ENCODE measurements around the gene RRAS2. TPM values are rescaled to one million over a fixed set of nuclear protein-coding genes. Genes with fewer than 3 reads are reported as not detected.

Gene RRAS2
- total RNA-seq, 5 donors from 2014 or later (not counting 1 experiment from before 2014, with no cell fraction given) = 17.9 to 30.2 (median 18.5) TPM

GRCh38 chr11:14340721-14341120 lies 18.3 kb downstream of the RRAS2 start:
- Histone ChIP-seq H3K4me1 (ENCODE audit: control insufficient read depth in 1 of 2, extremely low read depth in 1 of 2, insufficient read depth in 2 of 2, low read length in 2 of 2) (no peaks in the 10 kb centered on the region), H3K9me3 (peaks cover 4% of the 10 kb centered on the region), H3K27me3 (replicated peaks in 1 of 2; ENCODE audit: control insufficient read depth in 2 of 2, extremely low read depth in 1 of 2, insufficient read depth in 2 of 2, low read length in 1 of 2) (no peaks in the 10 kb centered on the region), H3K27ac (ENCODE audit: low read length) (no peak overlapping the region), H3K4me3 (ENCODE audit: control insufficient read depth in 1 of 2, extremely low read depth in 1 of 2, low read length in 1 of 2) (no peak overlapping the region), H3K36me3 (ENCODE audit: control insufficient read depth in 2 of 2, extremely low read depth in 1 of 2, insufficient read depth in 1 of 2, low read length in 1 of 2) (no peaks in the 10 kb centered on the region)
- Mint-ChIP-seq H3K4me1 (peaks cover 46 to 61% (median 50%) of the 10 kb centered on the region in 3 donors), H3K36me3 (peaks cover 15% of the 10 kb centered on the region), H3K27ac (no peak overlapping the region), H3K4me3 (no peak overlapping the region), H3K27me3 (no peaks in the 10 kb centered on the region), H3K9me3 (peaks cover 10 to 19% (median 15%) of the 10 kb centered on the region in 3 donors)
- ATAC-seq (replicated peaks in 1 of 4) (no peak), DNase-seq (no peak)
- CTCF ChIA-PET = no interaction called here
- POLR2A ChIA-PET = no interaction called here
- 86% methylated on average over 2 of the region's 2 CpGs for WGBS (ENCODE audit: insufficient coverage)

- Mint-ChIP-seq H3K4me3 (no peak overlapping the region), H3K27me3 (no peaks in the 10 kb centered on the region), H3K27ac (no peak overlapping the region), H3K9me3 (peaks cover 12 to 20% (median 15%) of the 10 kb centered on the region in 3 donors), H3K36me3 (peaks cover 17% of the 10 kb centered on the region), H3K4me1 (peaks cover 51 to 65% (median 59%) of the 10 kb centered on the region in 3 donors)
- ChIA-PET CTCF (interaction anchor here in 1 of 2 donors (1.2 kb wide), 1 partner anchor 31 kb away, joined by 6 read pairs; no protein-coding TSS in a partner anchor), POLR2A (no interaction called here)
- H3K4me1 ChIP-seq (ENCODE audit: control insufficient read depth in 1 of 2, extremely low read depth in 1 of 2, insufficient read depth in 2 of 2, low read length in 2 of 2) = no peaks in the 10 kb centered on the region
- no peak overlapping the region for H3K4me3 ChIP-seq (ENCODE audit: control insufficient read depth in 1 of 2, extremely low read depth in 1 of 2, low read length in 1 of 2)
- H3K27ac ChIP-seq (ENCODE audit: low read length) = no peak overlapping the region
- ATAC-seq (replicated peaks in 1 of 4) (no peak), DNase-seq (no peak)
- H3K36me3 ChIP-seq (ENCODE audit: control insufficient read depth in 2 of 2, extremely low read depth in 1 of 2, insufficient read depth in 1 of 2, low read length in 1 of 2) = no peaks in the 10 kb centered on the region
- WGBS (ENCODE audit: insufficient coverage) = no CpG with 5 or more reads among the region's 1 CpG
- peaks cover 4% of the 10 kb centered on the region for H3K9me3 ChIP-seq
- H3K27me3 ChIP-seq (replicated peaks in 1 of 2; ENCODE audit: control insufficient read depth in 2 of 2, extremely low read depth in 1 of 2, insufficient read depth in 2 of 2, low read length in 1 of 2) = no peaks in the 10 kb centered on the region
Observed at GRCh38 chr11:14339356-14339755, 19.6 kb downstream of the RRAS2 start.

GRCh38 chr11:14336507-14337503 lies 22.2 kb downstream of the RRAS2 start:
- ATAC-seq (replicated peaks in 1 of 4) (peak in 2 of 4 experiments; percentile 35 to 39), DNase-seq (no peak)
- Histone ChIP-seq H3K4me3 (ENCODE audit: control insufficient read depth in 1 of 2, extremely low read depth in 1 of 2, low read length in 1 of 2) (no peak overlapping the region), H3K9me3 (peaks cover 4% of the 10 kb centered on the region), H3K27ac (ENCODE audit: low read length) (no peak overlapping the region), H3K27me3 (replicated peaks in 1 of 2; ENCODE audit: control insufficient read depth in 2 of 2, extremely low read depth in 1 of 2, insufficient read depth in 2 of 2, low read length in 1 of 2) (no peaks in the 10 kb centered on the region), H3K4me1 (ENCODE audit: control insufficient read depth in 1 of 2, extremely low read depth in 1 of 2, insufficient read depth in 2 of 2, low read length in 2 of 2) (no peaks in the 10 kb centered on the region), H3K36me3 (ENCODE audit: control insufficient read depth in 2 of 2, extremely low read depth in 1 of 2, insufficient read depth in 1 of 2, low read length in 1 of 2) (no peaks in the 10 kb centered on the region)
- 44% methylated on average over 2 of the region's 2 CpGs for WGBS (ENCODE audit: insufficient coverage)
- H3K4me3 Mint-ChIP-seq = no peak overlapping the region
- ChIA-PET POLR2A (no interaction called here), CTCF (interaction anchor here in 1 of 2 donors (0.6 kb wide), 1 partner anchor 67 kb away, joined by 8 read pairs; no protein-coding TSS in a partner anchor)
- peaks cover 43 to 54% (median 46%) of the 10 kb centered on the region in 3 donors for H3K4me1 Mint-ChIP-seq
- H3K27me3 Mint-ChIP-seq = no peaks in the 10 kb centered on the region
- peak overlapping the region; percentile 39 to 53 for H3K27ac Mint-ChIP-seq
- H3K36me3 Mint-ChIP-seq = peaks cover 17% of the 10 kb centered on the region
- H3K9me3 Mint-ChIP-seq = peaks cover 12 to 20% (median 15%) of the 10 kb centered on the region in 3 donors

- Mint-ChIP-seq H3K36me3 (peaks cover 19% of the 10 kb centered on the region), H3K4me1 (peaks cover 44 to 56% (median 47%) of the 10 kb centered on the region in 3 donors)
- POLR2A ChIA-PET = interaction anchor here (0.6 to 0.7 kb wide), 2 partner anchors 17 to 19 kb away, joined by 3 to 5 read pairs; no protein-coding TSS in a partner anchor
Observed at GRCh38 chr11:14335712-14336111, 23.3 kb downstream of the RRAS2 start.

GRCh38 chr11:14334893-14335292 lies 24.1 kb downstream of the RRAS2 start:
- Histone ChIP-seq H3K4me3 (ENCODE audit: control insufficient read depth in 1 of 2, extremely low read depth in 1 of 2, low read length in 1 of 2) (no peak overlapping the region), H3K27ac (ENCODE audit: low read length) (no peak overlapping the region), H3K4me1 (ENCODE audit: control insufficient read depth in 1 of 2, extremely low read depth in 1 of 2, insufficient read depth in 2 of 2, low read length in 2 of 2) (no peaks in the 10 kb centered on the region), H3K36me3 (ENCODE audit: control insufficient read depth in 2 of 2, extremely low read depth in 1 of 2, insufficient read depth in 1 of 2, low read length in 1 of 2) (no peaks in the 10 kb centered on the region), H3K9me3 (peaks cover 4% of the 10 kb centered on the region), H3K27me3 (replicated peaks in 1 of 2; ENCODE audit: control insufficient read depth in 2 of 2, extremely low read depth in 1 of 2, insufficient read depth in 2 of 2, low read length in 1 of 2) (no peaks in the 10 kb centered on the region)
- peaks cover 41 to 53% (median 43%) of the 10 kb centered on the region in 3 donors for H3K4me1 Mint-ChIP-seq
- ChIA-PET CTCF (interaction anchor here (0.8 to 1.1 kb wide), 2 partner anchors 10 to 127 kb away, joined by 3 to 4 read pairs; no protein-coding TSS in a partner anchor), POLR2A (interaction anchor here in 1 of 2 donors (0.6 to 0.7 kb wide), 2 partner anchors 20 to 21 kb away, joined by 4 to 5 read pairs; no protein-coding TSS in a partner anchor)
- peaks cover 12 to 20% (median 15%) of the 10 kb centered on the region in 3 donors for H3K9me3 Mint-ChIP-seq
- 100% methylated on average over 1 of the region's 2 CpGs for WGBS (ENCODE audit: insufficient coverage)
- H3K27ac Mint-ChIP-seq = peak overlapping the region in 1 of 2 donors; percentile 40
- no peaks in the 10 kb centered on the region for H3K27me3 Mint-ChIP-seq
- DNase-seq (no peak), ATAC-seq (replicated peaks in 1 of 4) (no peak)
- H3K4me3 Mint-ChIP-seq = no peak overlapping the region
- H3K36me3 Mint-ChIP-seq = peaks cover 19% of the 10 kb centered on the region

More at GRCh38 chr11:14335712-14336111, 23.3 kb downstream of the RRAS2 start:
- no peak for ATAC-seq (replicated peaks in 1 of 4)
- no peak for DNase-seq
- Mint-ChIP-seq H3K9me3 (peaks cover 12 to 20% (median 15%) of the 10 kb centered on the region in 3 donors), H3K4me3 (no peak overlapping the region), H3K27me3 (no peaks in the 10 kb centered on the region), H3K27ac (peak overlapping the region in 1 of 2 donors; percentile 53)
- Histone ChIP-seq H3K27me3 (replicated peaks in 1 of 2; ENCODE audit: control insufficient read depth in 2 of 2, extremely low read depth in 1 of 2, insufficient read depth in 2 of 2, low read length in 1 of 2) (no peaks in the 10 kb centered on the region), H3K36me3 (ENCODE audit: control insufficient read depth in 2 of 2, extremely low read depth in 1 of 2, insufficient read depth in 1 of 2, low read length in 1 of 2) (no peaks in the 10 kb centered on the region), H3K4me1 (ENCODE audit: control insufficient read depth in 1 of 2, extremely low read depth in 1 of 2, insufficient read depth in 2 of 2, low read length in 2 of 2) (no peaks in the 10 kb centered on the region), H3K4me3 (ENCODE audit: control insufficient read depth in 1 of 2, extremely low read depth in 1 of 2, low read length in 1 of 2) (no peak overlapping the region), H3K9me3 (peaks cover 4% of the 10 kb centered on the region), H3K27ac (ENCODE audit: low read length) (no peak overlapping the region)
- 100% methylated on average over 1 of the region's 1 CpG for WGBS (ENCODE audit: insufficient coverage)
- CTCF ChIA-PET = no interaction called here

- peaks cover 19% of the 10 kb centered on the region for H3K36me3 Mint-ChIP-seq
- H3K27me3 Mint-ChIP-seq = no peaks in the 10 kb centered on the region
- H3K36me3 ChIP-seq (ENCODE audit: control insufficient read depth in 2 of 2, extremely low read depth in 1 of 2, insufficient read depth in 1 of 2, low read length in 1 of 2) = no peaks in the 10 kb centered on the region
- peaks cover 4% of the 10 kb centered on the region for H3K9me3 ChIP-seq
- ChIA-PET CTCF (interaction anchor here (0.8 to 1.1 kb wide), 2 partner anchors 10 to 127 kb away, joined by 3 to 4 read pairs; no protein-coding TSS in a partner anchor), POLR2A (interaction anchor here (0.5 to 0.6 kb wide), 2 partner anchors 10 to 20 kb away, joined by 4 to 5 read pairs; no protein-coding TSS in a partner anchor)
- WGBS (ENCODE audit: insufficient coverage) = no CpG with 5 or more reads among the region's 1 CpG
- no peak overlapping the region for H3K4me3 ChIP-seq (ENCODE audit: control insufficient read depth in 1 of 2, extremely low read depth in 1 of 2, low read length in 1 of 2)
- peaks cover 12 to 20% (median 15%) of the 10 kb centered on the region in 3 donors for H3K9me3 Mint-ChIP-seq
- H3K27ac Mint-ChIP-seq = no peak overlapping the region
- no peak overlapping the region for H3K27ac ChIP-seq (ENCODE audit: low read length)
- peaks cover 41 to 51% (median 42%) of the 10 kb centered on the region in 3 donors for H3K4me1 Mint-ChIP-seq
- ATAC-seq (replicated peaks in 1 of 4) (no peak), DNase-seq (no peak)
- H3K27me3 ChIP-seq (replicated peaks in 1 of 2; ENCODE audit: control insufficient read depth in 2 of 2, extremely low read depth in 1 of 2, insufficient read depth in 2 of 2, low read length in 1 of 2) = no peaks in the 10 kb centered on the region
- H3K4me3 Mint-ChIP-seq = no peak overlapping the region
- H3K4me1 ChIP-seq (ENCODE audit: control insufficient read depth in 1 of 2, extremely low read depth in 1 of 2, insufficient read depth in 2 of 2, low read length in 2 of 2) = no peaks in the 10 kb centered on the region
Observed at GRCh38 chr11:14334192-14334591, 24.8 kb downstream of the RRAS2 start.

All from T-cell (primary cell).